ENCODE data around the gene SPATS2L.

The SPATS2L gene

GRCh38 chr2:200423541-200423940, 117.0 kb downstream of the SPATS2L start:
- H3K9me3 ChIP-seq (ENCODE audit: insufficient read depth, low read length), result no peaks in the 10 kb centered on the region
- no peak overlapping the region for H3K9ac ChIP-seq (ENCODE audit: insufficient read length, low read depth)
- H3K4me3 ChIP-seq (ENCODE audit: insufficient read length, low read depth), result no peak overlapping the region
- H3K4me1 ChIP-seq (ENCODE audit: insufficient read depth, insufficient read length), result no peaks in the 10 kb centered on the region
- TF ChIP-seq ZNF274 (IDR thresholded peaks at IDR 0.05; ENCODE audit: low read depth, low read length), result no peak
- TF ChIP-seq SUZ12 (IDR thresholded peaks at IDR 0.05; ENCODE audit: extremely low read depth, insufficient read depth, insufficient read length), result no peak
- no peak for TF ChIP-seq YY1 (IDR thresholded peaks at IDR 0.05; ENCODE audit: insufficient read depth, insufficient read length)
- H3K27me3 ChIP-seq (ENCODE audit: insufficient read depth, insufficient read length), result no peaks in the 10 kb centered on the region
- H3K36me3 ChIP-seq (ENCODE audit: insufficient read depth, insufficient read length, low read length), result peaks cover 44% of the 10 kb centered on the region
- no peak for DNase-seq (ENCODE audit: low read depth, low spot score)

- Histone ChIP-seq H3K27me3 (ENCODE audit: insufficient read depth, insufficient read length) (no peaks in the 10 kb centered on the region), H3K4me3 (ENCODE audit: insufficient read length, low read depth) (no peak overlapping the region), H3K9me3 (ENCODE audit: insufficient read depth, low read length) (no peaks in the 10 kb centered on the region), H3K4me1 (ENCODE audit: insufficient read depth, insufficient read length) (no peaks in the 10 kb centered on the region), H3K36me3 (ENCODE audit: insufficient read depth, insufficient read length, low read length) (peaks cover 34% of the 10 kb centered on the region), H3K9ac (ENCODE audit: insufficient read length, low read depth) (no peak overlapping the region)
- TF ChIP-seq YY1 (IDR thresholded peaks at IDR 0.05; ENCODE audit: insufficient read depth, insufficient read length) (no peak), SUZ12 (IDR thresholded peaks at IDR 0.05; ENCODE audit: extremely low read depth, insufficient read depth, insufficient read length) (no peak), ZNF274 (IDR thresholded peaks at IDR 0.05; ENCODE audit: low read depth, low read length) (no peak)
- no peak for DNase-seq (ENCODE audit: low read depth, low spot score)
Measured at GRCh38 chr2:200425026-200425821, 118.7 kb downstream of the SPATS2L start.

- no peaks in the 10 kb centered on the region for H3K27me3 ChIP-seq (ENCODE audit: insufficient read depth, insufficient read length)
- TF ChIP-seq YY1 (IDR thresholded peaks at IDR 0.05; ENCODE audit: insufficient read depth, insufficient read length) (no peak), SUZ12 (IDR thresholded peaks at IDR 0.05; ENCODE audit: extremely low read depth, insufficient read depth, insufficient read length) (no peak), ZNF274 (IDR thresholded peaks at IDR 0.05; ENCODE audit: low read depth, low read length) (no peak)
- H3K4me1 ChIP-seq (ENCODE audit: insufficient read depth, insufficient read length), result no peaks in the 10 kb centered on the region
- DNase-seq (ENCODE audit: low read depth, low spot score), result no peak
- no peak overlapping the region for H3K4me3 ChIP-seq (ENCODE audit: insufficient read length, low read depth)
- H3K9ac ChIP-seq (ENCODE audit: insufficient read length, low read depth), result no peak overlapping the region
- H3K36me3 ChIP-seq (ENCODE audit: insufficient read depth, insufficient read length, low read length), result peaks cover 21% of the 10 kb centered on the region
- H3K9me3 ChIP-seq (ENCODE audit: insufficient read depth, low read length), result no peaks in the 10 kb centered on the region
Measured at GRCh38 chr2:200426754-200427153, 120.3 kb downstream of the SPATS2L start.

- no peak for DNase-seq (ENCODE audit: low read depth, low spot score)
- TF ChIP-seq YY1 (IDR thresholded peaks at IDR 0.05; ENCODE audit: insufficient read depth, insufficient read length) (no peak), ZNF274 (IDR thresholded peaks at IDR 0.05; ENCODE audit: low read depth, low read length) (no peak), SUZ12 (IDR thresholded peaks at IDR 0.05; ENCODE audit: extremely low read depth, insufficient read depth, insufficient read length) (no peak)
- Histone ChIP-seq H3K4me3 (ENCODE audit: insufficient read length, low read depth) (no peak overlapping the region), H3K9me3 (ENCODE audit: insufficient read depth, low read length) (no peaks in the 10 kb centered on the region), H3K4me1 (ENCODE audit: insufficient read depth, insufficient read length) (no peaks in the 10 kb centered on the region), H3K36me3 (ENCODE audit: insufficient read depth, insufficient read length, low read length) (peaks cover 7% of the 10 kb centered on the region), H3K9ac (ENCODE audit: insufficient read length, low read depth) (no peak overlapping the region), H3K27me3 (ENCODE audit: insufficient read depth, insufficient read length) (no peaks in the 10 kb centered on the region)
Measured at GRCh38 chr2:200428961-200429665, 122.6 kb downstream of the SPATS2L start.

- no peak overlapping the region for H3K4me3 ChIP-seq (ENCODE audit: insufficient read length, low read depth)
- no peaks in the 10 kb centered on the region for H3K27me3 ChIP-seq (ENCODE audit: insufficient read depth, insufficient read length)
- H3K4me1 ChIP-seq (ENCODE audit: insufficient read depth, insufficient read length), result no peaks in the 10 kb centered on the region
- H3K9me3 ChIP-seq (ENCODE audit: insufficient read depth, low read length), result no peaks in the 10 kb centered on the region
- TF ChIP-seq ZNF274 (IDR thresholded peaks at IDR 0.05; ENCODE audit: low read depth, low read length) (no peak), SUZ12 (IDR thresholded peaks at IDR 0.05; ENCODE audit: extremely low read depth, insufficient read depth, insufficient read length) (no peak), YY1 (IDR thresholded peaks at IDR 0.05; ENCODE audit: insufficient read depth, insufficient read length) (no peak)
- no peak for DNase-seq (ENCODE audit: low read depth, low spot score)
- peaks cover 5% of the 10 kb centered on the region for H3K36me3 ChIP-seq (ENCODE audit: insufficient read depth, insufficient read length, low read length)
- H3K9ac ChIP-seq (ENCODE audit: insufficient read length, low read depth), result no peak overlapping the region
Measured at GRCh38 chr2:200430017-200430416, 123.5 kb downstream of the SPATS2L start.

GRCh38 chr2:200431996-200432705, 125.7 kb downstream of the SPATS2L start:
- no peak for TF ChIP-seq SUZ12 (IDR thresholded peaks at IDR 0.05; ENCODE audit: extremely low read depth, insufficient read depth, insufficient read length)
- TF ChIP-seq YY1 (IDR thresholded peaks at IDR 0.05; ENCODE audit: insufficient read depth, insufficient read length), result no peak
- no peak for TF ChIP-seq ZNF274 (IDR thresholded peaks at IDR 0.05; ENCODE audit: low read depth, low read length)
- Histone ChIP-seq H3K9me3 (ENCODE audit: insufficient read depth, low read length) (no peaks in the 10 kb centered on the region), H3K4me3 (ENCODE audit: insufficient read length, low read depth) (no peak overlapping the region), H3K4me1 (ENCODE audit: insufficient read depth, insufficient read length) (no peaks in the 10 kb centered on the region), H3K36me3 (ENCODE audit: insufficient read depth, insufficient read length, low read length) (peaks cover 5% of the 10 kb centered on the region), H3K9ac (ENCODE audit: insufficient read length, low read depth) (no peak overlapping the region), H3K27me3 (ENCODE audit: insufficient read depth, insufficient read length) (no peaks in the 10 kb centered on the region)
- DNase-seq (ENCODE audit: low read depth, low spot score), result no peak

GRCh38 chr2:200435379-200435778, 128.9 kb downstream of the SPATS2L start:
- Histone ChIP-seq H3K9me3 (ENCODE audit: insufficient read depth, low read length) (no peaks in the 10 kb centered on the region), H3K27me3 (ENCODE audit: insufficient read depth, insufficient read length) (no peaks in the 10 kb centered on the region), H3K4me3 (ENCODE audit: insufficient read length, low read depth) (no peak overlapping the region), H3K36me3 (ENCODE audit: insufficient read depth, insufficient read length, low read length) (peaks cover 15% of the 10 kb centered on the region), H3K9ac (ENCODE audit: insufficient read length, low read depth) (no peak overlapping the region), H3K4me1 (ENCODE audit: insufficient read depth, insufficient read length) (no peaks in the 10 kb centered on the region)
- no peak for DNase-seq (ENCODE audit: low read depth, low spot score)
- TF ChIP-seq YY1 (IDR thresholded peaks at IDR 0.05; ENCODE audit: insufficient read depth, insufficient read length) (no peak), SUZ12 (IDR thresholded peaks at IDR 0.05; ENCODE audit: extremely low read depth, insufficient read depth, insufficient read length) (no peak), ZNF274 (IDR thresholded peaks at IDR 0.05; ENCODE audit: low read depth, low read length) (no peak)

All from NT2/D1 (cell line).